ENCODE results near the gene MMP24OS.

MMP24OS gene

DNA sequence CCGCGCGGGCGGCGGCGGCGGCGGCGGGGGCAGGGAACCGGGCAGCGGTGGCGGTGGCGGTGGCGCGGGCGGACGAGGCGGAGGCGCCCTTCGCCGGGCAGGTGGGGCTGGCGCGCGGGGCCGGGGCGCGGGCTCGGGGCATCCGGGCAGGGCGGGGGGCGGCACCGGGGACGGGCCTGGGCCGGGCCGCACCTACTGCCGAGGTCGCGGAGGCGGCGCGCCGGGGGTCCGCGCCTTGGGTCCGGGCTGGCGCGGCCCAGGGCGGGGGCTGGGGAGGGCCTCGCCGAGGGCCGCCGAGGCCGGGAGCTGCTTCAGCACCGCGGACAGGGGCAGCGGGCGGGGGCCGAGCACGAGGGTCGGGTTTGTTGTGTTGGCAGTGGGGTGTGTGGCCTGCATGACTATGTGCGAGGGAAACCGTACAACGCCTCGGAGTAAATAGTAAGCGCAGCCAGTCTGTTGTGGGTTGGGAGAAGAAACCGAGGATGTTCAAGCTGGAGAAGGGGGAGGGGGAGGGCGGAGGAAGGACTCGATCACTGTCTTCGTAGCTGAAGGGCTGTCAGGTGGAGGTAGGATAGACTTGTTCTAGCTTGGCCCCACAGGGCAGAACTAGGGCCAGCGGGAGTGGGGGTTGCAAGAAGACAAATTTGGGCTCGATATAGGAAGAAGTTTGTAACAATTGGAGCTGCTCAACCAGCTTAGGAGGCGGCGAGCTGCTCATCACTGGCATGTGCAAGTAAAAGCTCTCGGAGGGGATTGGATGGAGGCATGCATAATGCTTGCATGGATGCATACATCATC lies 50.8 kb downstream of the MMP24OS start:
- TF ChIP-seq HDGF (IDR thresholded peaks at IDR 0.05; ENCODE audit: borderline replicate concordance) (no peak), FOXM1 (IDR thresholded peaks at IDR 0.05; ENCODE audit: borderline replicate concordance) (no peak), SUZ12 (IDR thresholded peaks at IDR 0.05) (no peak), ELF4 (IDR thresholded peaks at IDR 0.05) (no peak), L3MBTL2 (conservative IDR thresholded peaks at IDR 0.05) (peak; percentile 64)
- POLR2A ChIA-PET: interaction anchor here (0.9 kb wide), 1 partner anchor 228 kb away, joined by 6 read pairs; no protein-coding TSS in a partner anchor
- DNase-seq (ENCODE audit: extremely low spot score): peak; percentile 80
- CTCF ChIA-PET: interaction anchor here (0.6 kb wide), 1 partner anchor 219 kb away, joined by 5 read pairs; no protein-coding TSS in a partner anchor

All from HEK293T (cell line).